ENCODE measurements around the gene KRT77. TPM values are rescaled to one million over a fixed set of nuclear protein-coding genes. Genes with fewer than 3 reads are reported as not detected.

Gene KRT77
- total and polyA plus RNA-seq, 8 donors: 0.03 TPM; not detected in 7

- Histone ChIP-seq H3K9me3 (no peaks in the 10 kb centered on the region), H3K27me3 (peaks cover 0 to 59% (median 27%) of the 10 kb centered on the region in 3 donors), H3K27ac (no peak overlapping the region), H3K36me3 (no peaks in the 10 kb centered on the region), H3K4me1 (no peaks in the 10 kb centered on the region), H3K4me3 (no peak overlapping the region)
- 56 to 82% (median 74%) methylated on average over 2 of the region's 2 CpGs for WGBS, 5 donors
- intact Hi-C loops (cut with DNase I; ENCODE audit: low total_unique reads): no loop called here
- no peak for TF ChIP-seq EP300 (IDR thresholded peaks at IDR 0.05)
- TF ChIP-seq CTCF (IDR thresholded peaks at IDR 0.05): no peak
- TF ChIP-seq POLR2AphosphoS5 (IDR thresholded peaks at IDR 0.05): no peak
- TF ChIP-seq POLR2A (IDR thresholded peaks at IDR 0.05): no peak
- no peak for DNase-seq
Observed at GRCh38 chr12:52684431-52684830, 18.9 kb downstream of the KRT77 start.

GRCh38 chr12:52683575-52684300 is 19.6 kb downstream of the KRT77 start:
- no peak for DNase-seq
- Histone ChIP-seq H3K4me3 (no peak overlapping the region), H3K36me3 (no peaks in the 10 kb centered on the region), H3K27ac (no peak overlapping the region), H3K27me3 (peaks cover 0 to 56% (median 26%) of the 10 kb centered on the region in 3 donors), H3K4me1 (no peaks in the 10 kb centered on the region), H3K9me3 (no peaks in the 10 kb centered on the region)
- TF ChIP-seq POLR2AphosphoS5 (IDR thresholded peaks at IDR 0.05) (no peak), EP300 (IDR thresholded peaks at IDR 0.05) (no peak), CTCF (IDR thresholded peaks at IDR 0.05) (no peak), POLR2A (IDR thresholded peaks at IDR 0.05) (no peak)
- WGBS, 5 donors: 79 to 88% (median 87%) methylated on average over 12 of the region's 12 CpGs
- intact Hi-C loops (cut with DNase I; ENCODE audit: low total_unique reads): no loop called here

- Histone ChIP-seq H3K27ac (no peak overlapping the region), H3K36me3 (no peaks in the 10 kb centered on the region), H3K27me3 (peaks cover 0 to 49% (median 20%) of the 10 kb centered on the region in 3 donors), H3K4me3 (no peak overlapping the region), H3K9me3 (no peaks in the 10 kb centered on the region), H3K4me1 (no peaks in the 10 kb centered on the region)
- no peak for TF ChIP-seq EP300 (IDR thresholded peaks at IDR 0.05)
- TF ChIP-seq POLR2A (IDR thresholded peaks at IDR 0.05): no peak
- TF ChIP-seq POLR2AphosphoS5 (IDR thresholded peaks at IDR 0.05): no peak
- TF ChIP-seq CTCF (IDR thresholded peaks at IDR 0.05): no peak
- intact Hi-C loops (cut with DNase I; ENCODE audit: low total_unique reads): no loop called here
- WGBS, 5 donors: 57 to 79% (median 76%) methylated on average over 4 of the region's 4 CpGs
- no peak for DNase-seq
Observed at GRCh38 chr12:52682938-52683574, 20.3 kb downstream of the KRT77 start.

- WGBS, 5 donors: 73 to 87% (median 78%) methylated on average over 2 of the region's 2 CpGs
- no peaks in the 10 kb centered on the region for H3K36me3 ChIP-seq
- no peak overlapping the region for H3K27ac ChIP-seq
- no peak for DNase-seq
- H3K4me1 ChIP-seq: no peaks in the 10 kb centered on the region
- H3K4me3 ChIP-seq: no peak overlapping the region
- TF ChIP-seq POLR2A (IDR thresholded peaks at IDR 0.05) (no peak), CTCF (IDR thresholded peaks at IDR 0.05) (no peak), EP300 (IDR thresholded peaks at IDR 0.05) (no peak), POLR2AphosphoS5 (IDR thresholded peaks at IDR 0.05) (no peak)
- intact Hi-C loops (cut with DNase I; ENCODE audit: low total_unique reads): no loop called here
- H3K27me3 ChIP-seq: peaks cover 0 to 46% (median 14%) of the 10 kb centered on the region in 3 donors
- H3K9me3 ChIP-seq: no peaks in the 10 kb centered on the region
Observed at GRCh38 chr12:52682381-52682660, 21.0 kb downstream of the KRT77 start.

Measured in stomach (tissue), 9 donors.